HG03060 (cell line): ENCODE measurements around the gene PADI4.

Experiments
- ATAC-seq: cut with Tn5 transposase; IDR thresholded peaks from one replicate; pipeline ENCODE4 v1.9.1; 2021; ENCODE audit warnings: low read depth, moderate number of reproducible peaks; ENCODE audit not compliant: unreplicated experiment

PADI4 gene, protein sequence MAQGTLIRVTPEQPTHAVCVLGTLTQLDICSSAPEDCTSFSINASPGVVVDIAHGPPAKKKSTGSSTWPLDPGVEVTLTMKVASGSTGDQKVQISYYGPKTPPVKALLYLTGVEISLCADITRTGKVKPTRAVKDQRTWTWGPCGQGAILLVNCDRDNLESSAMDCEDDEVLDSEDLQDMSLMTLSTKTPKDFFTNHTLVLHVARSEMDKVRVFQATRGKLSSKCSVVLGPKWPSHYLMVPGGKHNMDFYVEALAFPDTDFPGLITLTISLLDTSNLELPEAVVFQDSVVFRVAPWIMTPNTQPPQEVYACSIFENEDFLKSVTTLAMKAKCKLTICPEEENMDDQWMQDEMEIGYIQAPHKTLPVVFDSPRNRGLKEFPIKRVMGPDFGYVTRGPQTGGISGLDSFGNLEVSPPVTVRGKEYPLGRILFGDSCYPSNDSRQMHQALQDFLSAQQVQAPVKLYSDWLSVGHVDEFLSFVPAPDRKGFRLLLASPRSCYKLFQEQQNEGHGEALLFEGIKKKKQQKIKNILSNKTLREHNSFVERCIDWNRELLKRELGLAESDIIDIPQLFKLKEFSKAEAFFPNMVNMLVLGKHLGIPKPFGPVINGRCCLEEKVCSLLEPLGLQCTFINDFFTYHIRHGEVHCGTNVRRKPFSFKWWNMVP

DNA sequence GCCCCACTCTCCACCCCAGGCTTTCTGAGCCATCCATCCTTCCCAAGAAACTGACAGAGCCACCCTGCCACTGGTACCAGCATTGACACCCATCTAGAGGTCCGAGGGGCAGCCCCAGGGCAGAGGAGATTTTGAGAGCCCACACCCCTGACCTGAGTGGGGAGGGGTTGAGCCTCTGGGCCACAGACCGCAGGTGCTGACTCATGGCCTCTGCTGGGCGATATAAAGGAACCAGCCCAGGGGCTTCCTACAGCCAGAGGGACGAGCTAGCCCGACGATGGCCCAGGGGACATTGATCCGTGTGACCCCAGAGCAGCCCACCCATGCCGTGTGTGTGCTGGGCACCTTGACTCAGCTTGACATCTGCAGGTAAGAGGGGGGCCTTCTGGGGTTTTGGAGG, at the start of gene PADI4:
PADI4 (plus strand) TSS at position 252 of the 400 bp plus-strand sequence; CDS start at position 278, 26 bp downstream.
- no peak for ATAC-seq

DNA sequence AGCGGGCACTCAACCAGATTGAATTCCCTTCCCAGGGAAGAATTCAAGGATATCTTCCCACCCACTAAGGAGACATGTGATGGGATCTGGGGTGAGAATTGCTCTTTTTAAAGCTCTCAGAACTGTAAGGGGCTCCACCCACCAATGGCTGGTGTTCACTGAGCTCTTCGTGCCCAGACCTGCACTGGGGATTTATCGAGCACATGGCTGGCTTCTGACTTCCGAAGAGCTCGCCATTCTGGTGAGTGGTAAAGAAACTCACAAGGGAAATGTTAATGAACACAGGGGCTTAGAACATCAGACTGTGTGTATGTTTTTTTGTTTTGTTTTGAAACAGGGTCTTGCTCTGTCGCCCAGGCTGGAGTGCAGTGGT, 49.3 kb upstream of the PADI4 start:
- no peak for ATAC-seq

DNA sequence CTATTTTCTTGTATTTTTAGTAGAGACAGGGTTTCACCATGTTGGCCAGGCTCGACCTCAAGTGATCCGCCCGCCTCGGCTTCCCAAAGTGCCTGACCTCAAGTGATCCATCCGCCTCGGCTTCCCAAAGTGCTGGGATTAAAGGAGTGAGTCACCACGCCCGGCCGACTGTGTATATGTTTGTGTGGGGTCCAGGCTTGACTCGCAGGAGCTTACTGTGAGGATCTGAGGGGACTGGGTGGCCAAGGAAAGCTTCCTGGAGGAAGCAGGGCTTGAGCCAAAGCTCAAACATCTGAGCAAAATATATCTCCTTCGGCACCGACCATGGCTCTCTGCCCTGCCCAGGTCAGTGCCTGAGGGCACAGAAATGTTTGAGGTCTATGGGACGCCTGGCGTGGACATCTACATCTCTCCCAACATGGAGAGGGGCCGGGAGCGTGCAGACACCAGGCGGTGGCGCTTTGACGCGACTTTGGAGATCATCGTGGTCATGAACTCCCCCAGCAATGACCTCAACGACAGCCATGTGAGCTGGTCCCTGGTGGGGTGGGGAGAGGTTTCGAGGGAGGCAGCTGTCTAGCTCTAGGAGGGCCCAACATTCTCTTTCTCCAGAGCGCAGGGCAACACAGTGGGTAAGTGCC, 48.6 kb upstream of the PADI4 start:
- no peak for ATAC-seq

DNA sequence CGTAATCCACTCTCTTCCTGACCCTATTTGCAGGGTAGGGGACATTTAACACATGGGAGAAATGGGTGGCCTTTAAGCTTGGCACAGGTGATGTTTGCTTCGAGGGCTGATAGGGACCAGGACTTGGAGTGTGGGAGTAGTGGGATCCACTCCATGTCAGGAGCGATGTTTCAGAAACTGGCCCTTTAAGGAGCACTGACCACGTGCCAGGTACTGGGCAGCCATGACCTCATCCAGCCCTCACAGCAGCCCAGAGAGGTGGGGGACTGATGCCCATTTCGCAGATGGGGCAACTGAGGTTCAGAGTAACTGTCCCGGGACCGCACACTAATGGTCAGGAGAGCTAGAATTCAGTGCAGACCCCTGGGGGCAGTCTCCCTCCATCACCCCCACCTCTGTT, 47.7 kb upstream of the PADI4 start:
- ATAC-seq: no peak

GRCh38 chr1:17260738-17261137, 47.3 kb upstream of the PADI4 start:
- no peak for ATAC-seq

DNA sequence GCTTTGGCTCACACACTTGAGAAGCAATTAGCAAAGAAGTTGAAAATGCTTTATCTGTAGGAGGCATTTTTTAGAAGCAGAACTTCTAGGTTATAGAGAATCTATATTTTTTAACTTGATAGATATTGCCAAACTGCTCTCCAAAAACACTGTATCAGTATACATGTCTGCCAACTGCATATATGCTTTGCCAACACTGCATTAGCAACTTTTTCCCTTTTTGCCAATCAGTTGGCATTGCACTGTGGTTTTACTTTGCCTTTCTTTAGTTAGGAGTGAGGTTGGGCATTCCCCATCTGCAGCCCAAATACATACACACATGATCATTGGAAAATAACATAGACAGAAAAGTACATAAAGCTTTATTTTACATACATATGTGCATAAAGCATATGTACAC, 44.1 kb upstream of the PADI4 start:
- ATAC-seq: no peak

DNA sequence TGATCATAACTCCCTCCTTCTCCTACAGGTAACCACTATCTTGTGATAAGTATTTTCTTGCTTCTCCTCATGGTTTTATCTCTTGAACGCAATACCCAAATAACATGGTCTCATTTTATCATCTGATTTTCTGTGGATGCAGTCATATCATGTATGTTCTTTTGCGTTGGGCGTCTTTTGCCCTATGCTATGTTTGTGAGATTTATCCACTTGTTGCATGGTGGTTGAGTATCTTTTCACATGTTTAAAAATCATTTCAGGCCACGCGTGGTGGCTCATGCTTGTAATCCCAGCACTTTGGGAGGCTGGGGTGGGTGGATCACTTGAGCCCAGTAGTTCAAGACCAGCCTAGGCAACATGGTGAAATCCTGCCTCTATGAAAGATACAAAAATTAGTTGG, 43.5 kb upstream of the PADI4 start:
- no peak for ATAC-seq

DNA sequence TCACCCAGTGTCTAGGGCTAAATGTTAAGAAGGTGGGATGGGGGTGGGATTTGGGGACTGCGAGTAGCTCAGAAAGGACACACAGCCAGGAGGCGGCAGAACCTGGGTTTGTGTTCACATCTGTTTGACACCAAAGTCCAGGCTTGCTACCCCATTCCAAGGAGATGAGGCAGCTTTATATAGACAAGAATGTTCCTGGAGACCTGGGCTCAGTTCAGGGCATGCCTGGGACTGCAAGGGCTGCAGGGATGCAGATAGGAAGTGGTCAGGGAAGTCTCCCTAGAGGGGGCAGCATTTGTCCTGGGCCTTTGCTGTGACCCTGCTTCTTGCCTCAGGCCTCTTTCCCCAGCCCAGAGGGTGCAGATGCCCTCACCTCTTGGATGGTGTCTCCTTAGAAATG, 42.8 kb upstream of the PADI4 start:
- no peak for ATAC-seq

GRCh38 chr1:17265950-17266349, 42.0 kb upstream of the PADI4 start:
- no peak for ATAC-seq

DNA sequence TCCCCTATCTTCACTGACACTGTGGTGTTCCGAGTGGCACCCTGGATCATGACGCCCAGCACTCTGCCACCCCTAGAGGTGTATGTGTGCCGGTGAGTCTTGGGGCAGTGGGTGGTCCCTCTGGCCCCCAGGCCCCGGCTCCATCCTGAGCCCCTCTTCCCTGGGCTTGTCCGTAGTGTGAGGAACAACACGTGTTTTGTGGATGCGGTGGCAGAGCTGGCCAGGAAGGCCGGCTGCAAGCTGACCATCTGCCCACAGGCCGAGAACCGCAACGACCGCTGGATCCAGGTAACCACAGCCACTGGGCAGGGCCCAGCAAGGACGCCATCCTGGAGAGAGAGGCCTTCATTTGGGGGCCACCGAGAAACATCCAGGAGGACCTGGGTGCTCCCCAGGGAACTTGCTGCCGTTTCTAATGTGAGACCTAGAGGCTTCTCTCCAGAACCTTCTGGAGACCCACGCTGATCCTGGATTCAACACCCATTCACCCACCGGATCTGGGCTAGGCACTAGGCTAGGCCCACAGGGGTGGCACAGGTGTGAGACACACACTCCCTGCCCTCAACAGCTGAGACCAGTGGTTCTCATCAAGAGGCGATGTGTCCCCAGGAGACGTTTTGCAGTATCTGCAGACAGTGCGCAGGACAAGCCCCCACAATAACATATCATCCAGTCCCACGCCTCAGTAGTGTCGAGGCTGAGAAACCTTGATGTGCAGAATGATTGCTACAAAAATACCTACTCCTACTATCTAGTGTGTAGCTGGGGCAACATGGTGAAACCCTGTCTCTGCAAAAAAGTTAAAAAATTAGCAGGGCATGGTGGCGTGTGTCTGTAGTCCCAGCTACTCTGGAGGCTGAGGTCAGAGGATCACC, 36.9 kb upstream of the PADI4 start:
- ATAC-seq: no peak

GRCh38 chr1:17272066-17272465, 35.9 kb upstream of the PADI4 start:
- no peak for ATAC-seq

DNA sequence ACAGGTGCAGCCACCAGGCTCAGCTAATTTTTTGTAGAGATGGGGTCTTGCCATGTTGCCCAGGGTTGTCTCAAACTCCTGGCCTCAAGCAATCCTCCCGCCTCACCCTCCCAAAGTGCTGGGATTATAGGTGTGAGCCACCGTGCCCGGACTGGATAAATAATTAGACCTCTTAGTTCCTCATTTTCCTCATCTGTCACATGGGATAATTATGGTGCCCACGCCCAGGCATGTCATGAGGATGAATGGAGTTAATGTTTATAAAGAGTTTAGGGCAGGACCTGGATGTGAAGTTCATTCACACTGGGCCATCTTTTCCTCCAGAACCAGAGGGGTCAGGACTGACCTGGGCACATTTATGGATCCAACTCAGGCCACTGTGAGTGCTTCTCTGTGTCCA, 35.4 kb upstream of the PADI4 start:
- ATAC-seq: no peak

DNA sequence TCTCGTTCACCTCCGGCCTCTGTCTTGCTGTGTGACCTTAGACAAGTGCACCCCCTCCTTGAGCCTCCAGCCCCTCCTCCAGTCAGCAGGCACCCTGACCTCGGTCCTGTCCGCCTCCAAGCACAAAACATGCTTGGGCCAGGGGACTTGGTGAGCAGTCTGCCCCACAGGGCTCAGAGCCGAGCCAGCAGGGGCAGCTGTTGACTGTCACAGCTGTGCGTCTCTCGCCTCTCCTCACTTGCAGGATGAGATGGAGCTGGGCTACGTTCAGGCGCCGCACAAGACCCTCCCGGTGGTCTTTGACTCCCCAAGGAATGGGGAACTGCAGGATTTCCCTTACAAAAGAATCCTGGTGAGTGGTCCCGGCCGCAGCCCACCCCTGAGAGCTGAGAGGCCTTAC, 34.9 kb upstream of the PADI4 start:
- ATAC-seq: no peak

DNA sequence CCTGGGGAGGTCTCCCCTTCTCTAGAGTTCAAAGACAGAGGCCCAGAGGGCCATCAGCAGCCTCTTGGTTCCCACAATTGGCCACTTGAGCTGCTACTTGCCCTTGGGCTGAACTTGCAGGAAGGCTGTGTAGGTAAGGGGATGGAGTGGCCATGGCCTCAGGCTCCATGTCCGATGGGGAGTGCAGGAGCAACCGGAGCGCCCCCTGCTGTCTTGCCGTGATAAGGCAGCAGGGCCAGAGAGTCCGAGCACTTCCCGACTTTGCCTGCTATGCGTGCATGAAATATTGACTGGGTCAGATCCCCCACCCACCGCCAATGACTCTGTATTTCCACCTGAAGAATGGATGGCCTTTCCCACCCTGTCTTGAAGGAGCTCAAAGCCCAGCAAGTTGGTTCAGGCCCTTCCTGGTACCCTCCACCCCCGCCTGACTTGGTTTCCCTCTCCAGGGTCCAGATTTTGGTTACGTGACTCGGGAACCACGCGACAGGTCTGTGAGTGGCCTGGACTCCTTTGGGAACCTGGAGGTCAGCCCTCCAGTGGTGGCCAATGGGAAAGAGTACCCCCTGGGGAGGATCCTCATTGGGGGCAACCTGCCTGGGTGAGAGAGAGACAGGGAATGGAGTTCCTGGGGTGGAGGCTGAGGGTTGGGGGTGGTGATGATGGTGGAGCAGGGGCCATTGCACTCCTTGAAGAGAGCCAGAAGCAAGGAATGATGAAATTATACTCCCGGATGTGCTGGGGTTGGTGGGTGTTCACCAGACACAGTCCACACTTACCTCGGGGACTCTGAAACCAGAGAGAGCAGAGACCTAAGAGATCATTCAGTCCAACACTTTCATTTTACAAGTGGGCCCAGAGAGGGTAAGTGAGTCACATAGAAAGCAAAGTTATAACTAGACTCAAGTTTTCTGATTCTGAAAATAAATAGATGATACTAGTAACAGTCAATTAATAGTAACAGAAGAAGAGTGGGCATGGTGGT, 33.5 kb upstream of the PADI4 start:
- ATAC-seq: no peak

DNA sequence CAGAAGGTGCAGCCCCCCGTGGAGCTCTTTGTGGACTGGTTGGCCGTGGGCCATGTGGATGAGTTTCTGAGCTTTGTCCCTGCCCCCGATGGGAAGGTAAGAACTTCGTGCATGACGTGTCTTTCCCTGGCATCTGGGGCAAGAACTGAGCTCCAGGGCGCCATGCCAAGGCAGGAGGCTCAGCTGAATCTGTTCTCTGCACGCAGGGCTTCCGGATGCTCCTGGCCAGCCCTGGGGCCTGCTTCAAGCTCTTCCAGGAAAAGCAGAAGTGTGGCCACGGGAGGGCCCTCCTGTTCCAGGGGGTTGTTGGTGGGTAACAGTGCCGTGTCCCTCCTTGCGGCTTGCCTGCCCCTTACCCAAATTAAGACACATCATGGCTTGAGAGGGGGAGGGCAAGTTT, 31.4 kb upstream of the PADI4 start:
- no peak for ATAC-seq

DNA sequence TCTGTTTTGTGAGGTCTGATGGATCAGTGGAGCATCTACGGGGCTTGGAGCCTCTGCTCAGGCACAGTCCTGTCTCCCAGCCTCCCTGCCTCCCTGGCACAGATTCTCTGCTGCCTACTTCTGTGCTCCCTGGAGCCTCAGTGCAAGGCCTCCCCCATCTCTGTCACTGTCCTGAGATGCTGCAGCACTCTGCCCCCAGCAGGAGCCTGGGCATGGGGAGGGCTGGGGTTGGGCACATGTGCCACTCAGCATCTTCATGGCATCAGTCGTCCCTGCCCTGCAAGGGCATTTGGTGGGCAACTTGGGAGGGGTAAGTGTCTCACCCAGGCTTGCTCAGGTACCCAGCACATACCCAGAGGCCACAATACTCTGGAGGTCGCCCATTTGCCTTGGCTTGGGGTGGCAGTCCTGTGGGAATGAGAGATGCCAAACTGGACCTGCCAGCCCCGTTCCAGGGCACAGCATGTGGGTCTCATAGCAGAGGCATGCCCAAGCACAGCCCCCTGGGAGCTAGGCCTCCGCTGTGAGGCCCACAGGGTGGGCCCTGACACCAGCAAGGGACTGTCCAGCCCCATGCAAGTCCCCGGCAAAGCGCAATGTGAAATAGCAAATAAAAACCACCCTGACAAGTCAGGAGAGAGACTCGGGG, 30.4 kb upstream of the PADI4 start:
- no peak for ATAC-seq

DNA sequence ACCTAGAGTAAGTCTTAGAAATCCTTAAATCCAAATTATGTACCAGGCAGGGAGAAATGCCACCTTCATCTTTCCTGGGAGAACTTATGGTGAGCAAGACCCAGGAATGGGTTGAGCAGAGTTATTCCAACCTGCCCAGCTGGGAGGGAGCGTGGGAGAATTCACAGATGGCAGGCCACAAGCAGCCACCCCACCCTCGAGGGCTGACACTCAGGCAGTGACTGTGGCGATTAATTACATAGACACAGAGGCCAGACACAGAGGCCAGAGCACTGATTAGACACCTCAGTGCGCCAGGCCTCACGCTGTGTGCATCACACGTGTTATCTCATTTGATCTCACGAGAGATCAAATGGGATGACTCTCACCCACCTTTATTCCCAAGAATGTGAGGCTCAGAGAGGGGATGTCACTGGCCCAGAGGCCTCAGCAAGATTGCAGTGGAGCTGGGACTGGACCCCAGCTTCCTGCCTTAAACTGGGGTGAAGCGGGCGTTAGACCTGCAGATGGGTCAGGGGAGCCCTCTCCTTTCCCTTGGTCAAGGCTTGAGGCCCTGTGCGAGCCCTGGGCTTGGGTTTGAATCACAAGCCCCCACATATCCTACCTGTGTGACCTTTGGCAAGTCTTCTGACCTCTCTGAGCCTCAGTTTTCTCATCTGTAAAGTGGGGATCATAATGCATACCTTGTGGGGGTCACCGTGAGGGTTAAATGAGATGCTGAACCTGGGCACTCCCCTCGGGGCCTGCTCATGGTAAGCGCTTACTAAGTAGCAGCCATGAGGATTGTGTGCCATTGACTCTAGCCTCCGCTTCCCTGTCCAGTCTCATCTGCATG, 28.8 kb upstream of the PADI4 start:
- no peak for ATAC-seq

DNA sequence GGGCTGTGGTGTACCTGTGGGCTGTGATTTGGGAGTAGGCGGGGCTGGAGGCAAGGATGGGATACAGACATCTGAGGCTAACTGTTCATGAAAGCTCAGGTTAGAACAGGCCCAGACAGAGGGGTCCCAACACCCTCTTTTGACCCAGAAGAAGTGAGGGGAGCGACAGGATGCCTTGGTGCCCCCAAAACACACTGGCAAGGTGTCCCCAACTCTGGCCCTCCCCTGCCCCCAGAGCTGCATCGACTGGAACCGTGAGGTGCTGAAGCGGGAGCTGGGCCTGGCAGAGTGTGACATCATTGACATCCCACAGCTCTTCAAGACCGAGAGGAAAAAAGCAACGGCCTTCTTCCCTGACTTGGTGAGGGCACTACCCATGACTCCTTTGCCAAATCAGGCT, 27.6 kb upstream of the PADI4 start:
- no peak for ATAC-seq
